Neuronal stem cell (in vitro differentiated cells): ENCODE results near the gene RAD51AP2.
A peak's percentile ranks its signal among the peaks of the same experiment; 100 is the strongest.

ENCODE experiments used
- DNase-seq: peaks from one replicate; pipeline ENCODE4 v3.0.0-alpha.2; 2013; ENCODE audit warnings: low spot score
- H2AFZ ChIP-seq: one replicate; pipeline ENCODE4 v1.6.1; 2013; ENCODE audit warnings: mild to moderate bottlenecking, low read length, inconsistent platforms
- H2AK5ac ChIP-seq: 2 replicates; pipeline ENCODE4 v1.6.1; 2013; ENCODE audit warnings: low read depth, mild to moderate bottlenecking, inconsistent platforms, low read length, moderate library complexity, mixed read lengths
- H2BK120ac ChIP-seq: 2 replicates; pipeline ENCODE4 v1.6.1; 2013; ENCODE audit warnings: low read depth, mild to moderate bottlenecking, inconsistent platforms, low read length, moderate library complexity, mixed read lengths
- H2BK12ac ChIP-seq: one replicate; pipeline ENCODE4 v1.6.1; 2013; ENCODE audit warnings: low read length, inconsistent platforms
- H2BK15ac ChIP-seq: 2 replicates; pipeline ENCODE4 v1.6.1; 2013; ENCODE audit warnings: mild to moderate bottlenecking, low read length, inconsistent platforms, mixed read lengths
- H2BK5ac ChIP-seq: one replicate; pipeline ENCODE4 v1.6.1; 2013; ENCODE audit warnings: inconsistent platforms, mild to moderate bottlenecking, low read length, moderate library complexity
- H3K14ac ChIP-seq: one replicate; pipeline ENCODE4 v1.6.1; 2013; ENCODE audit warnings: low read length, inconsistent platforms
- H3K18ac ChIP-seq: 2 replicates; pipeline ENCODE4 v1.6.1; 2013; ENCODE audit warnings: low read length, inconsistent platforms
- H3K23ac ChIP-seq: 2 replicates; pipeline ENCODE4 v1.6.1; 2013; ENCODE audit warnings: low read depth, mild to moderate bottlenecking, mixed read lengths, low read length, inconsistent platforms; ENCODE audit not compliant: poor library complexity
- H3K27ac ChIP-seq: replicated peaks from 3 replicates; pipeline ENCODE4 v1.5.1; 2013; ENCODE audit warnings: low read length, inconsistent platforms
- H3K27me3 ChIP-seq, 3 experiments: 2 replicates each; pipeline ENCODE4 v1.6.1; 2013; ENCODE audit warnings: low read length in 3 of 3, mild to moderate bottlenecking in 2 of 3, inconsistent platforms in 1 of 3, low read depth in 1 of 3, mixed read lengths in 1 of 3, moderate library complexity in 1 of 3; ENCODE audit not compliant: control insufficient read depth in 3 of 3, insufficient read depth in 3 of 3
- H3K36me3 ChIP-seq, 2 donors: replicated peaks in 1 of 2; 2 replicates each; pipeline ENCODE4 v1.6.1; 2013; ENCODE audit warnings: low read length in 2 of 2; ENCODE audit not compliant: control insufficient read depth in 2 of 2, insufficient read depth in 2 of 2
- H3K4ac ChIP-seq: 2 replicates; pipeline ENCODE4 v1.6.1; 2013; ENCODE audit warnings: inconsistent platforms, mild to moderate bottlenecking, low read length, moderate library complexity
- H3K4me1 ChIP-seq, 2 donors: 1 replicate in 1 of 2; 2 replicates in 1 of 2; pipeline ENCODE4 v1.6.1; 2013; ENCODE audit warnings: low read length in 2 of 2, low read depth in 1 of 2; ENCODE audit not compliant: control insufficient read depth in 2 of 2, insufficient read depth in 1 of 2
- H3K4me2 ChIP-seq: one replicate; pipeline ENCODE4 v1.6.1; 2013; ENCODE audit warnings: mild to moderate bottlenecking, low read length, inconsistent platforms; ENCODE audit not compliant: insufficient read depth, poor library complexity, severe bottlenecking
- H3K4me3 ChIP-seq, 2 donors: 2 replicates each; pipeline ENCODE4 v1.5.1; 2013; ENCODE audit warnings: low read length in 2 of 2, mild to moderate bottlenecking in 2 of 2, inconsistent platforms in 1 of 2, moderate library complexity in 1 of 2
- H3K79me1 ChIP-seq: one replicate; pipeline ENCODE4 v1.6.1; 2013; ENCODE audit warnings: low read depth, mild to moderate bottlenecking, inconsistent platforms, low read length, moderate library complexity
- H3K9ac ChIP-seq: one replicate; pipeline ENCODE4 v1.6.1; 2013; ENCODE audit warnings: mild to moderate bottlenecking, low read depth, low read length, inconsistent platforms; ENCODE audit not compliant: poor library complexity
- H3K9me3 ChIP-seq, 2 donors: replicated peaks in 1 of 2; 2 replicates each; pipeline versions ENCODE3 to v1.6.1; 2013; ENCODE audit warnings: low read length in 2 of 2, mild to moderate bottlenecking in 2 of 2, inconsistent platforms in 1 of 2, low read depth in 1 of 2, mixed read lengths in 1 of 2, moderate library complexity in 1 of 2; ENCODE audit not compliant: control insufficient read depth in 2 of 2, insufficient read depth in 1 of 2
- H4K8ac ChIP-seq: one replicate; pipeline ENCODE4 v1.6.1; 2013; ENCODE audit warnings: low read depth, mild to moderate bottlenecking, inconsistent platforms, low read length, moderate library complexity
- H4K91ac ChIP-seq: one replicate; pipeline ENCODE4 v1.6.1; 2013; ENCODE audit warnings: low read length, low read depth, mild to moderate bottlenecking, inconsistent platforms; ENCODE audit not compliant: poor library complexity
- WGBS, 2 donors: extraction: QIAGEN DNeasy Blood & Tissue Kit; methylation state at CpG; one replicate each; pipeline ENCODE4 v1.1.7; 2013; ENCODE audit warnings: missing lambda C conversion rate in 2 of 2, mixed read lengths in 1 of 2; ENCODE audit not compliant: insufficient read length in 2 of 2, insufficient replicate concordance in 1 of 2; ENCODE audit errors: extremely low coverage in 2 of 2; 5-methylcytosine and 5-hydroxymethylcytosine counted together

RAD51AP2 gene

GRCh38 chr2:17540093-17540812 lies 22.0 kb upstream of the RAD51AP2 start, which contains the start of gene VSNL1:
Gene VSNL1, plus strand, starts transcription at chr2:17540696. Its CDS starts 51,379 bp downstream, at chr2:17592075.
- peak within 1 kb of the TSS; percentile 83 for H3K4me2 ChIP-seq
- no CpG with 5 or more reads among the region's 43 CpGs for WGBS, 2 donors
- peak within 1 kb of the TSS; percentile 45 for H3K9ac ChIP-seq
- no peak within 1 kb of the TSS for H2BK12ac ChIP-seq
- H3K23ac ChIP-seq = no peak within 1 kb of the TSS
- peak within 1 kb of the TSS; percentile 52 to 82 for H3K4me3 ChIP-seq
- no peak within 1 kb of the TSS for H2BK120ac ChIP-seq
- H3K4ac ChIP-seq = no peak within 1 kb of the TSS
- no peaks in the 10 kb centered on the region for H3K36me3 ChIP-seq
- H2BK15ac ChIP-seq = no peak within 1 kb of the TSS
- H3K27ac ChIP-seq = peak within 1 kb of the TSS; percentile 44
- H2BK5ac ChIP-seq = no peak within 1 kb of the TSS
- peak; percentile 93 for DNase-seq
- H2AFZ ChIP-seq = peak within 1 kb of the TSS; percentile 88
- no peaks in the 10 kb centered on the region for H3K9me3 ChIP-seq
- H3K27me3 ChIP-seq = peaks cover 0 to 70% (median 6%) of the 10 kb centered on the region in 3 experiments
- no peaks in the 10 kb centered on the region for H3K79me1 ChIP-seq
- no peak within 1 kb of the TSS for H2AK5ac ChIP-seq
- peaks cover 9 to 10% of the 10 kb centered on the region in 2 donors for H3K4me1 ChIP-seq
- peak within 1 kb of the TSS; percentile 94 for H3K18ac ChIP-seq
- H3K14ac ChIP-seq = no peak within 1 kb of the TSS
- H4K8ac ChIP-seq = no peak within 1 kb of the TSS
- no peak within 1 kb of the TSS for H4K91ac ChIP-seq

GRCh38 chr2:17539611-17540092 lies 21.4 kb upstream of the RAD51AP2 start:
- no peak overlapping the region for H2AK5ac ChIP-seq
- peaks cover 9 to 10% of the 10 kb centered on the region in 2 donors for H3K4me1 ChIP-seq
- no peak overlapping the region for H3K14ac ChIP-seq
- no peak overlapping the region for H3K23ac ChIP-seq
- H3K9ac ChIP-seq = no peak overlapping the region
- H3K79me1 ChIP-seq = no peaks in the 10 kb centered on the region
- no peak overlapping the region for H4K91ac ChIP-seq
- H3K4me3 ChIP-seq = peak overlapping the region; percentile 52 to 82
- H2BK15ac ChIP-seq = no peak overlapping the region
- H3K36me3 ChIP-seq = no peaks in the 10 kb centered on the region
- no peak overlapping the region for H4K8ac ChIP-seq
- no peak overlapping the region for H3K27ac ChIP-seq
- DNase-seq = no peak
- H3K18ac ChIP-seq = peak overlapping the region; percentile 94
- H3K4me2 ChIP-seq = peak overlapping the region; percentile 81
- no CpG with 5 or more reads among the region's 13 CpGs for WGBS, 2 donors
- peak overlapping the region; percentile 88 for H2AFZ ChIP-seq
- no peak overlapping the region for H3K4ac ChIP-seq
- no peak overlapping the region for H2BK12ac ChIP-seq
- no peak overlapping the region for H2BK120ac ChIP-seq
- H2BK5ac ChIP-seq = no peak overlapping the region
- peaks cover 0 to 70% (median 6%) of the 10 kb centered on the region in 3 experiments for H3K27me3 ChIP-seq
- no peaks in the 10 kb centered on the region for H3K9me3 ChIP-seq

- Histone ChIP-seq H3K79me1 (no peaks in the 10 kb centered on the region), H2BK15ac (no peak overlapping the region), H3K14ac (no peak overlapping the region), H3K27ac (no peak overlapping the region), H3K23ac (no peak overlapping the region), H4K91ac (peak overlapping the region; percentile 46), H3K36me3 (no peaks in the 10 kb centered on the region), H2BK5ac (no peak overlapping the region), H2AK5ac (no peak overlapping the region), H3K4me2 (peak overlapping the region; percentile 72), H3K27me3 (peaks cover 0 to 64% (median 6%) of the 10 kb centered on the region in 3 experiments), H3K18ac (peak overlapping the region; percentile 35), H3K9ac (peak overlapping the region; percentile 72), H2AFZ (peak overlapping the region; percentile 88), H3K4me3 (peak overlapping the region; percentile 52 to 80), H3K4ac (no peak overlapping the region), H3K9me3 (no peaks in the 10 kb centered on the region), H4K8ac (no peak overlapping the region), H3K4me1 (peaks cover 7 to 10% of the 10 kb centered on the region in 2 donors), H2BK120ac (no peak overlapping the region), H2BK12ac (no peak overlapping the region)
- DNase-seq = peak; percentile 76
- no CpG with 5 or more reads among the region's 52 CpGs for WGBS, 2 donors
These were observed 20.8 kb upstream of the RAD51AP2 start for GRCh38 chr2:17538844-17539554.
